Measurements from ENCODE around the gene SOWAHA. TPM values are rescaled to one million over a fixed set of nuclear protein-coding genes. Genes with fewer than 3 reads are reported as not detected.

SOWAHA gene
- total RNA-seq, 1 donor from 2014 or later, result not detected

GRCh38 chr5:132807163-132807838, 5.8 kb upstream of the SOWAHA start:
- Mint-ChIP-seq H3K27me3 (ENCODE audit: unreplicated experiment) (peaks cover 1% of the 10 kb centered on the region), H3K4me1 (ENCODE audit: unreplicated experiment) (no peaks in the 10 kb centered on the region), H3K9me3 (ENCODE audit: unreplicated experiment) (no peaks in the 10 kb centered on the region), H3K27ac (ENCODE audit: unreplicated experiment) (no peak overlapping the region), H3K36me3 (ENCODE audit: low read depth, unreplicated experiment) (no peaks in the 10 kb centered on the region), H3K4me3 (ENCODE audit: unreplicated experiment) (no peak overlapping the region)
- peak; percentile 40 for DNase-seq (ENCODE audit: low spot score)
- no peak for TF ChIP-seq CTCF (IDR thresholded peaks at IDR 0.05; ENCODE audit: unreplicated experiment)

- H3K27ac Mint-ChIP-seq (ENCODE audit: unreplicated experiment), result no peak overlapping the region
- DNase-seq (ENCODE audit: low spot score), result no peak
- no peak overlapping the region for H3K4me3 Mint-ChIP-seq (ENCODE audit: unreplicated experiment)
- H3K27me3 Mint-ChIP-seq (ENCODE audit: unreplicated experiment), result peaks cover 4% of the 10 kb centered on the region
- H3K36me3 Mint-ChIP-seq (ENCODE audit: low read depth, unreplicated experiment), result no peaks in the 10 kb centered on the region
- H3K4me1 Mint-ChIP-seq (ENCODE audit: unreplicated experiment), result peaks cover 6% of the 10 kb centered on the region
- no peaks in the 10 kb centered on the region for H3K9me3 Mint-ChIP-seq (ENCODE audit: unreplicated experiment)
- no peak for TF ChIP-seq CTCF (IDR thresholded peaks at IDR 0.05; ENCODE audit: unreplicated experiment)
Observed at GRCh38 chr5:132808448-132808847, 4.7 kb upstream of the SOWAHA start.

GRCh38 chr5:132808866-132809265, 4.2 kb upstream of the SOWAHA start:
- Mint-ChIP-seq H3K4me1 (ENCODE audit: unreplicated experiment) (peaks cover 6% of the 10 kb centered on the region), H3K9me3 (ENCODE audit: unreplicated experiment) (no peaks in the 10 kb centered on the region), H3K27ac (ENCODE audit: unreplicated experiment) (no peak overlapping the region), H3K36me3 (ENCODE audit: low read depth, unreplicated experiment) (no peaks in the 10 kb centered on the region), H3K4me3 (ENCODE audit: unreplicated experiment) (no peak overlapping the region), H3K27me3 (ENCODE audit: unreplicated experiment) (peaks cover 4% of the 10 kb centered on the region)
- DNase-seq (ENCODE audit: low spot score), result no peak
- TF ChIP-seq CTCF (IDR thresholded peaks at IDR 0.05; ENCODE audit: unreplicated experiment), result no peak

- H3K4me3 Mint-ChIP-seq (ENCODE audit: unreplicated experiment), result no peak overlapping the region
- no peak for TF ChIP-seq CTCF (IDR thresholded peaks at IDR 0.05; ENCODE audit: unreplicated experiment)
- peaks cover 6% of the 10 kb centered on the region for H3K27me3 Mint-ChIP-seq (ENCODE audit: unreplicated experiment)
- DNase-seq (ENCODE audit: low spot score), result no peak
- H3K36me3 Mint-ChIP-seq (ENCODE audit: low read depth, unreplicated experiment), result no peaks in the 10 kb centered on the region
- no peaks in the 10 kb centered on the region for H3K9me3 Mint-ChIP-seq (ENCODE audit: unreplicated experiment)
- no peak overlapping the region for H3K27ac Mint-ChIP-seq (ENCODE audit: unreplicated experiment)
- H3K4me1 Mint-ChIP-seq (ENCODE audit: unreplicated experiment), result peaks cover 6% of the 10 kb centered on the region
Observed at GRCh38 chr5:132810605-132811004, 2.5 kb upstream of the SOWAHA start.

- no peak for DNase-seq (ENCODE audit: low spot score)
- Mint-ChIP-seq H3K27me3 (ENCODE audit: unreplicated experiment) (peaks cover 6% of the 10 kb centered on the region), H3K4me3 (ENCODE audit: unreplicated experiment) (no peak overlapping the region), H3K36me3 (ENCODE audit: low read depth, unreplicated experiment) (no peaks in the 10 kb centered on the region), H3K9me3 (ENCODE audit: unreplicated experiment) (no peaks in the 10 kb centered on the region), H3K4me1 (ENCODE audit: unreplicated experiment) (peaks cover 6% of the 10 kb centered on the region), H3K27ac (ENCODE audit: unreplicated experiment) (no peak overlapping the region)
- no peak for TF ChIP-seq CTCF (IDR thresholded peaks at IDR 0.05; ENCODE audit: unreplicated experiment)
Observed at GRCh38 chr5:132812123-132812765, 858 bp upstream of the SOWAHA start.
